ENCODE data around the gene PROM1. TPM values are rescaled to one million over a fixed set of nuclear protein-coding genes. Genes with fewer than 3 reads are reported as not detected.

The PROM1 gene
- total and polyA plus RNA-seq, 2 of the 8 experiments (the other 6 are each of a cell fraction or from before 2014, with no cell fraction given), result 36.0 to 59.7 TPM

GRCh38 chr4:16037901-16038300, 45.9 kb downstream of the PROM1 start (continued):
- TF ChIP-seq CHD7 (IDR thresholded peaks at IDR 0.05; ENCODE audit: insufficient replicate concordance, low read length) (no peak), TAF7 (optimal IDR thresholded peaks at IDR 0.05; ENCODE audit: borderline replicate concordance, low read depth, low read length) (no peak), GABPA (IDR thresholded peaks at IDR 0.05; ENCODE audit: borderline replicate concordance, insufficient read depth, low read length) (no peak), CTBP2 (IDR thresholded peaks at IDR 0.05; ENCODE audit: borderline replicate concordance, insufficient read depth, insufficient read length, low read length) (no peak), CBX8 (IDR thresholded peaks at IDR 0.05; ENCODE audit: borderline replicate concordance, low read depth, low read length) (no peak), RAD21 (IDR thresholded peaks at IDR 0.05 in 1 of 2, conservative IDR thresholded peaks at IDR 0.05 in 1 of 2; ENCODE audit: low read depth in 2 of 2, low read length in 2 of 2) (no peak), KDM4A (IDR thresholded peaks at IDR 0.05; ENCODE audit: low read depth, low read length, severe bottlenecking) (no peak), POLR2AphosphoS5 (IDR thresholded peaks at IDR 0.05; ENCODE audit: low read depth, low read length) (no peak)

Data from H1 (cell line).